ENCODE data around the gene PLAC8.

- TF ChIP-seq HNRNPK (IDR thresholded peaks at IDR 0.05; ENCODE audit: low read depth, low read length, poor library complexity, severe bottlenecking), result no peak
- TF ChIP-seq MXI1 (IDR thresholded peaks at IDR 0.05; ENCODE audit: borderline replicate concordance, low read depth, low read length), result no peak
- no peak for TF ChIP-seq NR2F6 (IDR thresholded peaks at IDR 0.05)
- TF ChIP-seq NR2F6 (CRISPR knock-in tag; IDR thresholded peaks at IDR 0.05), result no peak
- no peak for TF ChIP-seq PATZ1 (CRISPR knock-in tag; IDR thresholded peaks at IDR 0.05)
- TF ChIP-seq EZH2 (conservative IDR thresholded peaks at IDR 0.05; ENCODE audit: low read depth, low read length), result no peak
- no peak for TF ChIP-seq ZNF280D (CRISPR knock-in tag; IDR thresholded peaks at IDR 0.05)
- no peak for TF ChIP-seq CTCF (CRISPR knock-in tag; IDR thresholded peaks at IDR 0.05)
- no peak for TF ChIP-seq PRDM15 (CRISPR knock-in tag; IDR thresholded peaks at IDR 0.05)
- no peak for TF ChIP-seq SIN3A (IDR thresholded peaks at IDR 0.05; ENCODE audit: borderline replicate concordance, low read depth, low read length)
- TF ChIP-seq GABPB1 (CRISPR knock-in tag; IDR thresholded peaks at IDR 0.05), result no peak
- no peak for TF ChIP-seq TAF1 (CRISPR knock-in tag; IDR thresholded peaks at IDR 0.05)
- TF ChIP-seq YY1 (IDR thresholded peaks at IDR 0.05; ENCODE audit: insufficient read depth, insufficient replicate concordance, low read depth, low read length), result no peak
These were observed 35.5 kb upstream of the PLAC8 start for GRCh38 chr4:83149865-83150652.

All from HepG2 (cell line).